ENCODE results near the gene DPYSL4.

The DPYSL4 gene

GRCh38 chr10:132243141-132243540, 56.4 kb downstream of the DPYSL4 start:
- no peak for DNase-seq (ENCODE audit: low read depth)

- DNase-seq (ENCODE audit: low read depth), result no peak
Observed at GRCh38 chr10:132243626-132244025, 56.9 kb downstream of the DPYSL4 start.

- no peak for DNase-seq (ENCODE audit: low read depth)
Observed at GRCh38 chr10:132245056-132245455, 58.3 kb downstream of the DPYSL4 start.

- no peak for DNase-seq (ENCODE audit: low read depth)
Observed at GRCh38 chr10:132246296-132246695, 59.5 kb downstream of the DPYSL4 start.

- no peak for DNase-seq (ENCODE audit: low read depth)
Observed at GRCh38 chr10:132247943-132248342, 61.2 kb downstream of the DPYSL4 start.

GRCh38 chr10:132248455-132249225, 61.9 kb downstream of the DPYSL4 start:
- DNase-seq (ENCODE audit: low read depth), result no peak

- no peak for DNase-seq (ENCODE audit: low read depth)
Observed at GRCh38 chr10:132249226-132249724, 62.5 kb downstream of the DPYSL4 start.

- no peak for DNase-seq (ENCODE audit: low read depth)
Observed at GRCh38 chr10:132249824-132250375, 63.2 kb downstream of the DPYSL4 start.

- no peak for DNase-seq (ENCODE audit: low read depth)
Observed at GRCh38 chr10:132250481-132251475, 64.0 kb downstream of the DPYSL4 start.

GRCh38 chr10:132251928-132252327, 65.2 kb downstream of the DPYSL4 start:
- no peak for DNase-seq (ENCODE audit: low read depth)

- no peak for DNase-seq (ENCODE audit: low read depth)
Observed at GRCh38 chr10:132252412-132252811, 65.7 kb downstream of the DPYSL4 start.

GRCh38 chr10:132253092-132253687, 66.4 kb downstream of the DPYSL4 start:
- no peak for DNase-seq (ENCODE audit: low read depth)

- no peak for DNase-seq (ENCODE audit: low read depth)
Observed at GRCh38 chr10:132254841-132255240, 68.1 kb downstream of the DPYSL4 start.

All from fibroblast of gingiva (primary cell).